K562 (cell line): Measurements from ENCODE around the gene ANKRD27. TPM values are rescaled to one million over a fixed set of nuclear protein-coding genes. Genes with fewer than 3 reads are reported as not detected.

ENCODE experiments used
- ARID3B ChIP-seq: fragments of 250-450 bp; sonication (Bioruptor Pico); IDR thresholded peaks from 2 replicates; pipeline ENCODE4 v1.4.0; 2020; ENCODE audit warnings: borderline replicate concordance
- CGGBP1 ChIP-seq: fragments of 250-450 bp; sonication (Bioruptor Pico); IDR thresholded peaks from 2 replicates; pipeline ENCODE4 v1.9.0; 2021; ENCODE audit warnings: mild to moderate bottlenecking
- E2F5 ChIP-seq: sonication (generic); formaldehyde crosslinking; IDR thresholded peaks from 2 replicates; pipeline ENCODE4 v1.8.0; 2022; ENCODE audit warnings: mild to moderate bottlenecking, missing genetic modification reagents
- ELK3 ChIP-seq: fragments of 450-650 bp; formaldehyde crosslinking; IDR thresholded peaks from 2 replicates; pipeline ENCODE4 v1.4.0; 2020; ENCODE audit warnings: mild to moderate bottlenecking
- GTF2A2 ChIP-seq: IDR thresholded peaks from 2 replicates; pipeline ENCODE4 v1.6.1; 2016; ENCODE audit warnings: mild to moderate bottlenecking, missing genetic modification characterization, missing compliant biosample characterization
- HDGF ChIP-seq: fragments of 450-650 bp; IDR thresholded peaks from 2 replicates; pipeline ENCODE4 v1.6.1; 2016
- HIVEP1 ChIP-seq: fragments of 250-450 bp; sonication (Bioruptor Pico); IDR thresholded peaks from 2 replicates; pipeline ENCODE4 v1.4.0; 2020; ENCODE audit warnings: mild to moderate bottlenecking
- HNRNPH1 ChIP-seq: fragments of 200-400 bp; formaldehyde crosslinking; optimal IDR thresholded peaks from 2 replicates; pipeline ENCODE3; 2017; ENCODE audit warnings: low read depth, mild to moderate bottlenecking, low read length, moderate library complexity
- IRF1 ChIP-seq: sonication (generic); formaldehyde crosslinking; IDR thresholded peaks from 2 replicates; pipeline ENCODE4 v1.8.0; 2022; ENCODE audit warnings: missing genetic modification reagents, mild to moderate bottlenecking, borderline replicate concordance
- KAT8 ChIP-seq: fragments of 450-650 bp; IDR thresholded peaks from 2 replicates; pipeline ENCODE4 v1.6.1; 2016; ENCODE audit warnings: low read depth, mild to moderate bottlenecking
- KLF1 ChIP-seq: fragments of 450-650 bp; IDR thresholded peaks from 2 replicates; pipeline ENCODE4 v1.6.1; 2016; ENCODE audit warnings: missing genetic modification characterization, missing compliant biosample characterization
- MXD1 ChIP-seq: fragments of 250-450 bp; sonication (Bioruptor Pico); IDR thresholded peaks from 2 replicates; pipeline ENCODE4 v1.8.0; 2021; ENCODE audit warnings: borderline replicate concordance, mild to moderate bottlenecking, moderate library complexity; ENCODE audit not compliant: poor library complexity, severe bottlenecking
- NR4A1 ChIP-seq, 2 experiments: fragments of 250-450 bp in 1 of 2; fragments of 450-650 bp in 1 of 2; sonication (Bioruptor Pico) in 1 of 2; IDR thresholded peaks; 2 replicates each; pipeline versions ENCODE4 v1.4.0 to v1.6.1; 2016 to 2020; ENCODE audit warnings: mild to moderate bottlenecking in 2 of 2, missing compliant biosample characterization in 1 of 2, missing genetic modification characterization in 1 of 2, moderate library complexity in 1 of 2
- PTTG1 ChIP-seq: fragments of 450-650 bp; IDR thresholded peaks from 2 replicates; pipeline ENCODE4 v1.6.1; 2016; ENCODE audit warnings: low read depth, mild to moderate bottlenecking, missing genetic modification characterization, missing compliant biosample characterization
- TARDBP ChIP-seq: fragments of 450-650 bp; IDR thresholded peaks from 2 replicates; pipeline ENCODE4 v1.6.1; 2016
- TCFL5 ChIP-seq: fragments of 250-450 bp; sonication (Bioruptor Pico); conservative IDR thresholded peaks from 2 replicates; pipeline ENCODE4 v1.6.1; 2021; ENCODE audit warnings: mild to moderate bottlenecking, moderate library complexity, matching md5 sums
- TOE1 ChIP-seq, 2 experiments: fragments of 450-650 bp in 1 of 2; sonication (generic) in 1 of 2; formaldehyde crosslinking in 1 of 2; IDR thresholded peaks; 2 replicates each; pipeline versions ENCODE4 v1.7.1 to v1.8.0; 2016 to 2022; ENCODE audit warnings: borderline replicate concordance in 2 of 2, mild to moderate bottlenecking in 2 of 2, antibody characterized with exemption in 1 of 2, inconsistent platforms in 1 of 2, low read depth in 1 of 2, missing genetic modification reagents in 1 of 2, moderate library complexity in 1 of 2
- U2AF2 ChIP-seq: fragments of 200-400 bp; formaldehyde crosslinking; optimal IDR thresholded peaks from 2 replicates; pipeline ENCODE3; 2017; ENCODE audit warnings: low read depth, mild to moderate bottlenecking, low read length
- XRCC4 ChIP-seq: IDR thresholded peaks from one replicate; pipeline ENCODE4 v1.6.1; 2011; ENCODE audit not compliant: insufficient read depth, insufficient read length; ENCODE audit errors: extremely low read depth
- ZBED1 ChIP-seq: IDR thresholded peaks from 2 replicates; pipeline ENCODE4 v1.6.1; 2014
- ZC3H8 ChIP-seq: fragments of 450-650 bp; IDR thresholded peaks from 2 replicates; pipeline ENCODE4 v1.6.1; 2017
- ZKSCAN1 ChIP-seq: fragments of 150-350 bp; IDR thresholded peaks from 2 replicates; pipeline ENCODE4 v1.6.1; 2016; ENCODE audit warnings: low read depth, low read length
- ZNF282 ChIP-seq: sonication (generic); formaldehyde crosslinking; IDR thresholded peaks from 2 replicates; pipeline ENCODE4 v1.8.1; 2023; ENCODE audit warnings: missing genetic modification reagents
- ZNF444 ChIP-seq: fragments of 250-450 bp; sonication (Bioruptor Pico); IDR thresholded peaks from 2 replicates; pipeline ENCODE4 v1.4.0; 2020; ENCODE audit warnings: mild to moderate bottlenecking, moderate library complexity
- polyA plus RNA-seq, 8 experiments: library from polyadenylated mRNA; depleted of rRNA in 4 of 8; stranded (reverse) in 5 of 8; unstranded in 3 of 8; fragments of >200 nt; fragmentation: Nextera tagmentation in 2 of 8; fragmentation: Illumina TruSeq in 1 of 8; extraction: Ambion mirVana in 2 of 8; extraction: Trizol in 1 of 8; gene quantifications; 2 replicates each; pipeline versions ENCODE4 v1.2.1 to v1.2.3, GENCODE V29; 2011 to 2014; ENCODE audit warnings: inconsistent platforms in 1 of 8, missing spikeins in 1 of 8
- total RNA-seq, 7 experiments: library from RNA; depleted of rRNA in 6 of 7; stranded (reverse); fragments of >200 nt in 6 of 7; fragmentation: Illumina TruSeq in 2 of 7; extraction: Trizol in 2 of 7; gene quantifications; 2 replicates each; pipeline versions ENCODE4 v1.2.1 to v1.2.3, GENCODE V29; 2011 to 2021; ENCODE audit warnings: low replicate concordance in 1 of 7

ANKRD27 gene
- total and polyA plus RNA-seq, 9 of the 15 experiments (the other 6 are each of a cell fraction or from before 2014, with no cell fraction given) = 5.3 to 71.3 (median 54.2) TPM

GRCh38 chr19:32674931-32675719 lies at the start of gene ANKRD27 (continued):
- TF ChIP-seq U2AF2 = no peak
- TF ChIP-seq GTF2A2 = no peak
- no peak for TF ChIP-seq IRF1
- TF ChIP-seq MXD1 (CRISPR knock-in tag) = no peak
- no peak for TF ChIP-seq ZNF282 (CRISPR knock-in tag)
- TF ChIP-seq PTTG1 (tag) = no peak
- no peak for TF ChIP-seq KAT8
- no peak for TF ChIP-seq ZNF444
- 0 out of 2 replicates have a peak, but pooled peaks have one; percentile 37 for TF ChIP-seq KLF1 (tag)
- 0 out of 2 replicates have a peak, but pooled peaks have one; percentile 20 for TF ChIP-seq ZKSCAN1
- no peak for TF ChIP-seq HDGF
- TF ChIP-seq TCFL5 (CRISPR knock-in tag) = no peak
- no peak for TF ChIP-seq ARID3B (CRISPR knock-in tag)
- no peak for TF ChIP-seq TOE1 (IDR thresholded peaks at IDR 0.05; ENCODE audit: borderline replicate concordance)
- TF ChIP-seq TOE1 (CRISPR knock-in tag; IDR thresholded peaks at IDR 0.05; ENCODE audit: borderline replicate concordance, low read depth) = no peak
- no peak for TF ChIP-seq CGGBP1 (CRISPR knock-in tag)
- TF ChIP-seq ELK3 = no peak
- TF ChIP-seq XRCC4 = no peak
- no peak for TF ChIP-seq E2F5 (CRISPR knock-in tag)
- TF ChIP-seq HIVEP1 = no peak
- TF ChIP-seq ZBED1 = no peak
- TF ChIP-seq HNRNPH1 = no peak
- no peak for TF ChIP-seq NR4A1 (CRISPR knock-in tag; IDR thresholded peaks at IDR 0.05)
- no peak for TF ChIP-seq NR4A1 (tag; IDR thresholded peaks at IDR 0.05)
- TF ChIP-seq TARDBP = no peak
- TF ChIP-seq ZC3H8 = no peak
